Hepatocyte (in vitro differentiated cells): ENCODE data around the gene SCN2B. TPM values are rescaled to one million over a fixed set of nuclear protein-coding genes. Genes with fewer than 3 reads are reported as not detected.

Experiments used
- DNase-seq: peaks from one replicate; pipeline ENCODE4 v3.0.0-alpha.2; 2016; ENCODE audit warnings: low spot score
- H2AFZ ChIP-seq: fragments of 200-600 bp; sonication (generic); 2 replicates; pipeline ENCODE4 v1.6.0; 2016; ENCODE audit warnings: antibody characterized with exemption, mild to moderate bottlenecking
- H3K27ac ChIP-seq: fragments of 200-600 bp; sonication (generic); 2 replicates; pipeline ENCODE4 v1.5.1; 2016; ENCODE audit warnings: mild to moderate bottlenecking
- H3K27me3 ChIP-seq: fragments of 200-600 bp; sonication (generic); 2 replicates; pipeline ENCODE4 v1.6.1; 2016
- H3K36me3 ChIP-seq: fragments of 200-600 bp; sonication (generic); replicated peaks from 2 replicates; pipeline ENCODE4 v1.5.1; 2016; ENCODE audit warnings: low read depth; ENCODE audit not compliant: insufficient read depth
- H3K4me1 ChIP-seq: fragments of 200-600 bp; sonication (generic); 2 replicates; pipeline ENCODE4 v1.5.1; 2016; ENCODE audit warnings: mild to moderate bottlenecking, moderate library complexity; ENCODE audit not compliant: insufficient read depth
- H3K4me2 ChIP-seq: fragments of 200-600 bp; sonication (generic); 2 replicates; pipeline ENCODE4 v1.6.0; 2016
- H3K4me3 ChIP-seq: fragments of 200-600 bp; sonication (generic); 2 replicates; pipeline ENCODE4 v1.5.1; 2016; ENCODE audit warnings: mild to moderate bottlenecking
- H3K79me2 ChIP-seq: fragments of 200-600 bp; sonication (generic); 2 replicates; pipeline ENCODE4 v1.6.0; 2017; ENCODE audit warnings: mild to moderate bottlenecking
- H3K9me2 ChIP-seq: fragments of 200-600 bp; sonication (generic); replicated peaks from 2 replicates; pipeline ENCODE4 v1.6.0; 2017; ENCODE audit warnings: mild to moderate bottlenecking; ENCODE audit not compliant: insufficient read depth
- H3K9me3 ChIP-seq: fragments of 200-600 bp; sonication (generic); 2 replicates; pipeline ENCODE4 v1.5.1; 2016; ENCODE audit warnings: low read depth, mild to moderate bottlenecking
- H4K20me1 ChIP-seq: fragments of 200-600 bp; sonication (generic); 2 replicates; pipeline ENCODE4 v1.6.0; 2016; ENCODE audit warnings: mild to moderate bottlenecking; ENCODE audit not compliant: insufficient read depth, poor library complexity, severe bottlenecking
- EZH2 ChIP-seq: fragments of 200-600 bp; sonication (generic); IDR thresholded peaks from 2 replicates; pipeline ENCODE4 v1.6.1; 2016; ENCODE audit warnings: antibody characterized with exemption, mild to moderate bottlenecking, borderline replicate concordance
- EZH2phosphoT487 ChIP-seq: fragments of 200-600 bp; sonication (generic); IDR thresholded peaks from one replicate; pipeline ENCODE4 v1.6.1; 2018; ENCODE audit warnings: antibody characterized with exemption, mild to moderate bottlenecking, low read depth, moderate library complexity; ENCODE audit not compliant: unreplicated experiment, severe bottlenecking
- WGBS: methylation state at CpG from one replicate; pipeline ENCODE4 v1.1.6; 2016; ENCODE audit warnings: low lambda C conversion rate; ENCODE audit errors: missing lambda C conversion rate; 5-methylcytosine and 5-hydroxymethylcytosine counted together
- polyA plus RNA-seq: library from polyadenylated mRNA; unstranded; fragments of >200 nt; fragmentation: Nextera tagmentation; extraction: Ambion mirVana; gene quantifications from 2 replicates; pipeline ENCODE4 v1.2.1, GENCODE V29; 2016
- total RNA-seq: library from RNA; depleted of rRNA; stranded (reverse); fragments of >200 nt; gene quantifications from 2 replicates; pipeline ENCODE4 v1.2.3, GENCODE V29; 2014
- TF ChIP-seq, protein P1 (sequence below): fragments of 200-600 bp; sonication (generic); IDR thresholded peaks from 2 replicates; pipeline ENCODE4 v1.5.1; 2016; ENCODE audit warnings: antibody characterized with exemption, mild to moderate bottlenecking; ENCODE audit not compliant: poor library complexity

Gene SCN2B
- total and polyA plus RNA-seq, 2 experiments from 2014 or later, result 1.1 to 1.2 TPM

DNA sequence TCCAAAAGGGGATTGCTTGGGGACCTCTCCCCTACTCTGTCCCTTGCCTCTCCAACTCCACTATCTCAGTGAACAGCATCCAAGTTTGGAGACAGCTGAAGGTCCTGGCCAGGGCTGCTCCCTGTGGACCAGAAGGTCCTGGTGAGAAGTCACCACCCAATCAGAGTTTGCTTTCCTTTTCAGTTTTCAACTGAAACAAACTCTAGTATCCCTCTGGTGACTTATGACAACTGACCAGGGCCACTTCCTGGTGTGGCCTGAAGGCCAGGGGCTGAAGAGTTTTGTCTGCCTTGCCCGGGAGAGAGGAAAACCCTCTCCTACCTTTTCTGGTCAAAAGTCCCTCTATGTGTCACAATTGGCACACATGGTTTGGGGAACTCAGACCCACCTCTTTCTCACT lies 43.3 kb upstream of the SCN2B start:
- no peak overlapping the region for H3K4me3 ChIP-seq
- H3K79me2 ChIP-seq, result no peaks in the 10 kb centered on the region
- peaks cover 9% of the 10 kb centered on the region for H3K4me1 ChIP-seq
- no peaks in the 10 kb centered on the region for H3K9me3 ChIP-seq
- H3K27me3 ChIP-seq, result no peaks in the 10 kb centered on the region
- H3K9me2 ChIP-seq, result no peaks in the 10 kb centered on the region
- no peak for DNase-seq
- TF ChIP-seq EZH2phosphoT487 (no peak), EZH2 (no peak)
- TF ChIP-seq, protein P1, sequence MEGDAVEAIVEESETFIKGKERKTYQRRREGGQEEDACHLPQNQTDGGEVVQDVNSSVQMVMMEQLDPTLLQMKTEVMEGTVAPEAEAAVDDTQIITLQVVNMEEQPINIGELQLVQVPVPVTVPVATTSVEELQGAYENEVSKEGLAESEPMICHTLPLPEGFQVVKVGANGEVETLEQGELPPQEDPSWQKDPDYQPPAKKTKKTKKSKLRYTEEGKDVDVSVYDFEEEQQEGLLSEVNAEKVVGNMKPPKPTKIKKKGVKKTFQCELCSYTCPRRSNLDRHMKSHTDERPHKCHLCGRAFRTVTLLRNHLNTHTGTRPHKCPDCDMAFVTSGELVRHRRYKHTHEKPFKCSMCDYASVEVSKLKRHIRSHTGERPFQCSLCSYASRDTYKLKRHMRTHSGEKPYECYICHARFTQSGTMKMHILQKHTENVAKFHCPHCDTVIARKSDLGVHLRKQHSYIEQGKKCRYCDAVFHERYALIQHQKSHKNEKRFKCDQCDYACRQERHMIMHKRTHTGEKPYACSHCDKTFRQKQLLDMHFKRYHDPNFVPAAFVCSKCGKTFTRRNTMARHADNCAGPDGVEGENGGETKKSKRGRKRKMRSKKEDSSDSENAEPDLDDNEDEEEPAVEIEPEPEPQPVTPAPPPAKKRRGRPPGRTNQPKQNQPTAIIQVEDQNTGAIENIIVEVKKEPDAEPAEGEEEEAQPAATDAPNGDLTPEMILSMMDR, result no peak
- no peak overlapping the region for H2AFZ ChIP-seq
- no peak overlapping the region for H3K4me2 ChIP-seq
- no peaks in the 10 kb centered on the region for H4K20me1 ChIP-seq
- no peaks in the 10 kb centered on the region for H3K36me3 ChIP-seq
- H3K27ac ChIP-seq, result no peak overlapping the region
- 100% methylated on average over 1 of the region's 1 CpG for WGBS

DNA sequence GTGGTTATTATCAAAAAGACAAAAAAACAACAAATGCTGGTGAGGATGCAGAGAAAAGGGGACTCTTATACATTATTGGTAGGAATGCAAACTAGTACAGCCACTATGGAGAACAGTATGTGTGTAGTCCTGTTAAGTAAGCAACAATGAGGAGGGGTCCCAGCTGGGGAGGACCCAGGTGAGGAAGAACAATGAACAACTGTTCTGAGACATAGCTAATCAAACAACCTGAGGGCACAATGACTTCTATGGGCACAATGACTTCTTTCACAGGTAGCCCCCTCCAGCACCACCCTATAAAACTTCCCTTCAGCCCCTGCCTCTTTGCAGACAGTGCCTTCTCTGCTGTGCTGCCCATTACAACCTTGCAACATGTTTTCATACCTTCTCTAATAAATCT lies 42.8 kb upstream of the SCN2B start:
- H2AFZ ChIP-seq, result no peak overlapping the region
- no peaks in the 10 kb centered on the region for H3K9me2 ChIP-seq
- no peak overlapping the region for H3K4me3 ChIP-seq
- H3K9me3 ChIP-seq, result no peaks in the 10 kb centered on the region
- no peak overlapping the region for H3K4me2 ChIP-seq
- TF ChIP-seq, protein P1, result no peak
- no peaks in the 10 kb centered on the region for H4K20me1 ChIP-seq
- H3K79me2 ChIP-seq, result no peaks in the 10 kb centered on the region
- no peaks in the 10 kb centered on the region for H3K36me3 ChIP-seq
- no peak overlapping the region for H3K27ac ChIP-seq
- no peaks in the 10 kb centered on the region for H3K27me3 ChIP-seq
- H3K4me1 ChIP-seq, result peaks cover 14% of the 10 kb centered on the region
- no peak for DNase-seq

DNA sequence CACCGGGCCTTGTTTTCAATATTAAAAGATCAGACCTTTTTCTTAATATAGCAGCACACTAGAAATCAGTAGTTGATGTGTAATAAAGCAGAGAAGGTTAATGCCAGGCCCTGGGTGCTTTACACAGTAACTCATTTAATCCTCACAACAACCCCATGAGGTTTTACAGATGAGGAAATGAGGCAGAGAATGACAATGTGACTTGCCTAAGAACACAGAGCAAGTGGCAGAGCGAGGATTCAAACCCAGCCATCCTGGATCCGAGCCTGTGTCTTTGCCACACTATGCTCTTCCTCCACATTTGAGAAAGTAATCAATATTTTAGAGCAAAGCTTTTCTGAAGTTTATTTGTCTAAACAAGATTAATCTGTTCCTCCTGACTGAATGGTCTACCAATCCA lies 41.1 kb upstream of the SCN2B start:
- DNase-seq, result no peak
- WGBS, result 90% methylated on average over 3 of the region's 3 CpGs
- no peak overlapping the region for H3K4me3 ChIP-seq
- peaks cover 26% of the 10 kb centered on the region for H3K4me1 ChIP-seq
- H2AFZ ChIP-seq, result no peak overlapping the region
- no peak for TF ChIP-seq EZH2phosphoT487
- no peak for TF ChIP-seq EZH2
- TF ChIP-seq, protein P1, result no peak
- H3K79me2 ChIP-seq, result no peaks in the 10 kb centered on the region
- H3K36me3 ChIP-seq, result no peaks in the 10 kb centered on the region
- H3K27me3 ChIP-seq, result no peaks in the 10 kb centered on the region
- no peaks in the 10 kb centered on the region for H3K9me3 ChIP-seq
- no peak overlapping the region for H3K27ac ChIP-seq
- H4K20me1 ChIP-seq, result no peaks in the 10 kb centered on the region
- no peaks in the 10 kb centered on the region for H3K9me2 ChIP-seq
- no peak overlapping the region for H3K4me2 ChIP-seq
